ENCODE results near the gene ITGB1BP2.
"Not testable (repeated sequence)": the region's sequence is repeated elsewhere in the genome, so short reads cannot be mapped to it uniquely, and the experiment has no call there.

The ITGB1BP2 gene

DNA sequence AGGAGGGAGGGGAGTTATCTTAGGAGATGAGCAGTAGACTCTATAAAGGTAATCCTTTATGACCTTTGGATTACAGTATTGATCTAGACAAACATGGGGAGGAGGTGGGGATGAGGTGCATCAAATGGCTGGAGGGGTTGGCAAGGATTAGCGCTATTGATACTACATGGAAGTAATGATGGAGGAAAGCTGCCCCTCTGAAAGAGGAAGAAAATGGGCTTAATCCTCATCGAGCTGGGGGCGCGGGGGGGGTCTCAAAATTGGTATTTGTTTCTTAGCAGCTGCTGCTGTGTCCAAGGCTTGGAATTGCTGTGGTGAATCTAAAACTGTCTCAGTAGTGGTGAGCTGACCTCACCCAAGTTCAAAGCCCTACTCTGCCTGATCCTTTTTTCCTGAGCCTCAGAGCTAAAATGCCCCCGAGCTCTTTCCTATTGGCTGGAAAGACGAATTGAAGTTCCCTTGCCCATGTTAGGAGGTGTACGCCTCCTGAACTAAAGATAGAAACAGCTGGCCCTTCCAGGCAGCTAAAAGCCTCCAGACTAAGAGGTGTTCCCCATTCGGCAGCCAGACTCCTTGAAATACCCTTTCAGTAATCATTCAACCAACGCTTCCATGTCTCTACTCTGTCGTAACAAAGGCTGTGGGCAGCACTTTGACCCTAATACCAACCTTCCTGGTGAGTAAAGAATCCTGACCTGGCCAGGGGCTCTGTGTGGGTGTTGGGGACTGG is at the start of gene ITGB1BP2:
ITGB1BP2 (plus strand) TSS at position 556 of the 730 bp plus-strand sequence; CDS start at position 613, 57 bp downstream.
- no peak for DNase-seq

DNA sequence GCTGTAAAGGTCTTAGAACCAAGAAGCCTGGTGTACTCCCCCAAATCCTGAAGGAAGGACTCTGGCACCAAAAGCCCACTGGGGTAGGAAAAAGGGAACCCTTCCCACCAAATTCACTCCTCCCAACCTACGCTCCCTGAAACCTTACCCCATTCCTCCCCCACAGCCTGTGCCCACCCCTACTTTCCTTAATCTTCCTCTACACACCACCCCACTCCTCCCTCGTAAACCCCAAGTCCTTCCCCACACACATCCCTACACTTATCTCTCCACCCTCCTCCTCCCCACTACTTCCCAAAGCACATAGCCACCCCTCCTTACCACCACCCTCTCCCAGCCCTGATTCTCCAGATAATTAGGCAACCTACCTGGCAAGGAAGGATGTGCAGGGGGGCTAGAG is 49.3 kb upstream of the ITGB1BP2 start:
- no peak for DNase-seq

DNA sequence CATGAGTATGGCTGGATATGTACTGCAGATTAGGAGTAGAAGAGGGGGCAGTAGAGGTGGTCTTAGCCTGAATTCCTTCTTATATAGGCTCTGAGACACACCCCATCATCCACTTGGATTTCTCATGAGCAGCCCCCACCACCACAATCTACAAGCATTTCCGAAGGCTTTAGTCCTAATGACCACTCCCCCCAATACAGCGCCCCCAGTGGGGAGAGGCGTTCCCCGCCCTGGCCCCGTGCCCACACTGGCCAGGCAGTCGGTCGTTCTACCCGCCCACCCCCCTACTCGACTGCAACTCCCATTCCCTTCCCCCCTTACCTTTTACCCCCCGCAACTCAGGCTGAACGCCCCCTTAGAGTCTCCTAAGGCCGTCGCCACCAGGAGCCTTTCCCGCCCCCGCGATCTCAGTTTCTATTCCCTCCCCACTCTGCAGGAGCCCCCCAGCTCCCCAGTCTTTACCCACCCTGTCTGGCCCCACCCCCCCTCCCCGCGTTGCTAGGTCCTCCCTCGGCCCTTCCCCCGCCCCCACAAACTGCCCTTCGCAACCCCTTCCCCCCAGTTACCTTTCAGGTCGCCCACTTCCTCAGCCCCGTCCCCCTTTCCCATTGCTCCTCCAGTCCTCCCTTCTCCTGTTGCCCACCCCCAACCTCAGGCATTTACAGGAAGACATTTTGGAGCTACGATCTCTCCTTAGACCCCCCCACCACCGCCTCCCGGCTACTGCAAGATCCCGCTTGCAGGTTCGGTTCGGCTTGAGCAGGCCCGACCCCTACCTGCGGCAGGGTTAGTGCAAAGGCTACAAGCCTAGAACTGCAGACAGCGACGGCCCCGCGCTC is 48.1 kb upstream of the ITGB1BP2 start:
- DNase-seq, result peak; percentile 77

DNA sequence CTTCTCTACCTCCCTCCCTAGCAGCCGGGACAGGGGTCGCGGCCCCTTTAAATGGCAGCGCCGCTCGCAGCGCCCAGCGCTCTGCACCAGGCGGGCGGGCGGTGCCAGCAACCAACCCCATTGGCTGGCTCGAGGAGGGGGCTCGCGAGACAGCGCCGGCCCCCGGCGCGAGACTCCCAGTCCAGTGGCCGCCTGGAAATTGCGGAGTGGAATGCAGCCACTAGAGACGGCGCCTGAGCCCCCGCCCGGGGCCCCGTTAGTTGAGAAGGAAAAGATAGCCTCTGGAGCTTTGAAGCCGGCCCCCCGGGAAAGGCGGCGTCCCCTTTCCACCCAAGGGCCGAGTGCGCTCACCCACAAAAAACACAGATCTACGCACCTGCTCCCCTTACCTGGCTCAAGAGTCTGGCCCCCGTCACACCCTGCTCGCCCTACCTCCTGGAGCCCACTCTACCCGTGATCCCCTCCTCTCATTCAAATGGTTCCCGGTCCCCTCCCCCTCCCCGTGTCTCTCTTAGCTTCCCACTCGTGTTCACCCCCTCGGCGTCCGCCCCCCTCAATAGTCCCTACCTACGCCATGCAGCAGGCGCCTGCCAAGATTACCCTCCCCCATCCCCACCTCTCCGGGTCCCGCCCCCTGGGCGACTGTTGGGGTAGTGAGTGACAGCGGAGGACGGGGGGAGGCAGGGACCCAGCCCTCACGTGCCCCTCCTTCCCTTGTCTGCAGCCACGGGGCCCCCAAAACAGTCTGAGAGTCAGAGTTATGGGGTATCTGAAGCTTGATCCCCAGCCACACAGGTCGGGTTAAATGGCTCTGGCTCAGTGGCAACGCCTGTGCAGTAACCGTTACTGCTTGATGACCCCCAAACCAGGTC is 47.2 kb upstream of the ITGB1BP2 start, which contains the start of gene ZMYM3:
ZMYM3 (minus strand) TSS at position 49 of the 872 bp plus-strand sequence. CDS start 885 bp downstream, outside the sequence.
- DNase-seq, result peak; percentile 91

DNA sequence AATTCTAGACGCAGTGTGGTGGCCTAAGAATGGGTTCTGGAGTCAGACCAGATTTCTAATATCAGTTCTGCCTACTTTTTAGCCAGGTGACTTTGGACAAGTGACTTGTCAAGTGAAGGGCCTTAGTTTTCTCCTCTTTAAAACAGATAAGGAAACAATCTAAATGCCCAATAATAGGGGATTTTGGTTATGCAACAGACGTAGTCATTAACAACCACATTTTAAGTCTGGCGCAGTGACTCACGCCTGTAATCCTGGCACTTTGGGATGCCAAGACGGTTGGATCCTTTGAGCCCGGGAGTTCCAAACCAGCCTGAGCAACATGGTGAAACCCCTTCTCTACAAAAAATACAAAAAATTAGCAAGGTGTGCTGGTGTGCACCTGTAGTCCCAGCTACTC is 45.5 kb upstream of the ITGB1BP2 start:
- DNase-seq, result no peak

DNA sequence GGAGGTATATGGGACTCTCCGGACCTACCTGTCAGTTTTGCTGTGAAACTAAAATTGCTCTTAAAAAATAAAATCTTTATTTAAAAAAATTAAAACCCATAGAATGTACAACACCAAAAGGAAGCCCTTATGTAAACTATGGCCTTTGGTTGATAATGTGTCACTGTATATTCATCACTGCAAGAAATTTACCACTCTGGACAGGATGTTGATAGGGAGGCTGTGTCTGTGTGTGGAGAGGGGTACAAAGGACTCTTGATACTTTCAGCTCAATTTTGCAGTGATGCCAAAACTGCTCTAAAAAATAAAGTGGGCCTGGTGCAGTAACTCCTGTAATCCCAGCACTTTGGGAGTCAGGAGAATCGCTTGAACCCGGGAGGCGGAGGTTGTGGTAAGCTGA is 44.7 kb upstream of the ITGB1BP2 start:
- no peak for DNase-seq

DNA sequence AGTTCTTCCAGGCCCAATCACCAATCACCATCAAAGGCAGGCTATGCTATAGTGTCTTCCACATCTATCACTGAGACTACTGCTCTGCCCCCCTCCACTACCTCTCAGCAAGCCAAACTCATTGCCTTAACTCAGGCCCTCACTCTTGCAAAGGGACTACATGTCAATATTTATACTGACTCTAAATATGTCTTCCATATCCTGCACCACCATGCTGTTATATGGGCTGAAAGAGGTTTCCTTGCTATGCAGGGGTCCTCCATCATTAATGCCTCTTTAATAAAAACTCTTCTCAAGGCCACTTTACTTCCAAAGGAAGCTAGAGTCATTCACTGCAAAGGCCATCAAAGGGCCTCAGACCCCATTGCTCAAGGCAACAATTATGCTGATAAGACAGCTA is 32.9 kb upstream of the ITGB1BP2 start:
- DNase-seq, result not testable (repeated sequence)

DNA sequence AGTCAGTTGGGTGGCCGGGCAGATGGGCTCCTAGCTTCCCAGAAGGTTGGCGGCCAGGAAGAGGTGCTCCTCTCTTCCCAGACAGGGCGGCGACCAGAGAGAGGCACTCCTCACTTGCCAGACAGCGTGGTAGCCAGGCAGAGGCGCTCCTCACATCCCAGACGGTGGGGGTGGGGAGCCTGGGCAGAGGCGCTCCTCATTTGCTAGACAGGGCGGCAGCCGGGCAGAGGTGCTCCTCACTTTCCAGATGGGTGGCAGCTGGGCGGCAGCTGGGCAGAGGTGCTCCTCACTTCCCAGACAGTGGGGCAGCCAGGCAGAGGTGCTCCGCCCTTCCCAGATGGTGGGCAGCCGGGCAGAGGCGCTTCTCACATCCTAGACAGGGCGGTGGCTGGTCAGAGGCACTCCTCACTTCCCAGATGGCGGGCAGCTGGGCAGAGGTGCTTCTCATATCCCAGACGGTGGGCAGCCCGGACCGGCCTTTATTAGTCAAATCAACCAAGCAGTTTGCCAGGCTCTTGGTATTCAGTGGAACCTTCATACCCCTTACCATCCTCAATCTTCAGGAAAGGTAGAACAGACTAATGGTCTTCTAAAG is 31.7 kb upstream of the ITGB1BP2 start:
- DNase-seq, result no peak

DNA sequence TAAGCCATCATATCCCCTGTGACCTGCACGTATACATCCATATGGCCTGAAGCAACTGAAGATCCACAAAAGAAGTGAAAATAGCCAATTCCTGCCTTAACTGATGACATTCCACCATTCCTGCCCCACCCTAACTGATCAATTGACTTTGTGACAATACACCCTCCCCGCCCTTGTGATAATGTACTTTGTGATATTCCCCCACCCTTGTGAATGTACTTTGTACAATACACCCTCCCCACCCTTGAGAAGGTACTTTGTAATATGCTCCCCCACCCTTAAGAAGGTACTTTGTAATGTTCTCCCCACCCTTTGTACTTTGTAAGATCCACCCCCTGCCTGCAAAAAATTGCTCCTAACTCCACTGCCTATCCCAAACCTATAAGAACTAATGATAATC is 29.2 kb upstream of the ITGB1BP2 start:
- DNase-seq, result not testable (repeated sequence)

DNA sequence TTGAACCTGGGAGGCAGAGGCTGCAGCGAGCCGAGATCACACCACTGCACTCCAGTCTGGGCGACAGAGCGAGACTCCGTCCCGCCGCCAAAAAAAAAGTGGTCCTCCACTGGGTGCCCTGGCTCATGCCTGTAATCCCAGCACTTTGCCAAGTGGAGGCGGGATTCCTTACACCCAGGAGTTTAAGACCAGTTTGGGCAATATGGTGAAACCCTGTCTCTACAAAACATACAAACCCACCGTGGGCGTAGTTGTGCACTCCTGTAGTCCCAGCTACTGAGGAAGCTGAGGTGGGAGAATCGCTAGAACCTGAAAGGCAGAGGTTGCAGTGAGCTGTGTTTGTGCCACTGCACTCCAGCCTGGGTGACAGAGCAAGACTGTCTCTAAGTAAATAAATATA is 20.2 kb upstream of the ITGB1BP2 start:
- DNase-seq, result not testable (repeated sequence)

DNA sequence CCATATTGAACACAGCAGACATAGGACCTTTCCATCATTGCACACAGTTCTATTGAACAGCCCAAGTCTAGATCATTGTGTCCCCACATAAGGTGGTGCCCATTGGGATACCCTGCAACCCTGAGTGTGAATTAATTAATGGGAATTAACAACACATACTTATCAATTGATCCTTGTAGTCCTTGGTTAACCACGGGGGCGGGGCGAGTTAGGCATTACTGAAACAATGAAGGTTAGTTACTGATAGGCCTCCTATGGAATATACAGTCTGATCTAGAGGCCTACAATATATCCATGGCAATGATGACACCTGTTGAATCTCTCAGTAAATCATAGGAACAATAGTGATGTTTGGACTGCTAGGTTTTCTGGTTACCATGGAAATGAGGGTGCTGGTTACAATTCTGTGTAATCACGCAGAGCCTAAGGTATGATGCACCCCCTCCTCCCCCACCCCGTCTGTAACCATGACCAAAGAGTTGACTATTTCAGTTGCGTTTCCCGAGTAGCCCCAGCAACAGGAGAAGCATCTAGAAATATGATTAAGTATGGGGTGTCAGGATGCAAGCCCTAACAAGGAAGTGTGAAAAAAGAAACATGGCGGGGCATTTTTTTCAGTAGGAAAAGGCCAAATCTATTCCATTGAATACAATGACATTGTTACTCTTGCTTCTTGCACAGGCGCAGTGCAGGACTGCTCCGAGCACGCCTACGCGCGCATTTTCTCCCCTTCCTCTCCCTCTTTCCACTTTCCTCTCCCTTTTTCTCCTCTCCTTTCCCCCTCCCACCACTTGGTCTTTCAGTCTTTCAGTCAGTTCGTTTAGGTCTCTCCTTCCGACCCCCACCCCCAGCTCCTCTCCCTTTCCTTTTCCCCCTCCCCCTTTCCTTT is 18.8 kb upstream of the ITGB1BP2 start:
- DNase-seq, result peak; percentile 78

DNA sequence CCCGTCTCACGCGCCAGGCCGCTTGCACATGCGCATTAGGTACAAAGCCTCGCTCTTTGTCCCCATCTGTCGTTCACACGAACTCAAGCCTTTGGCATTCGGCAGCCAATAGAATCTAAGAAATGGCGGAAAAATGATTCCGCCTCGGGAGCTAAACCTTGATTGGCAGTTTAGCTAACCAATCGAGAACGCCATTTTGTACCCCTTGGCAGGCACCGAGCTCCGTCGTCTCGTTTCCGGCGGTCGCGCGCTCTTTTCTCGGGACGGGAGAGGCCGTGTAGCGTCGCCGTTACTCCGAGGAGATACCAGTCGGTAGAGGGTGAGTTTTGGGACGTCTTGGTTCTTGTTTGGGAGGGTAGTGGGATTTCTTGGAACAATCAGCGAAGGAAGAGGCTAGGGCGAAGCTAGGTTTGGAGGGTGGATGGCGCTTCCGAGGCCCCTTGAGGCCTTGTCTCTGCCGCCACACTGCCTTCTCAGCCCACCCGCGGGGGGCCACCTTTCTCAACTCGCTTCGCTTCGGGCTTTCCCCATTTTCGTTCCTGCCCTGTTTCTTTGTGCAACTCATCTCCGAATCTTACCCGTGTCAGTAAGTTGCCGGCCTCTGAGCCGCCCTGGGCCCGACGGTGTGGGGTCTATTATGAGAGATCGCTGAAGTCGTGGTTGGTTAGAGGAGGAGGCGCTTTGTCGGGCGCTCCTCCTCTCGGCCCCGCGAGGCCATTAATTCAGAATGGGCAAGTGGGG is 18.0 kb upstream of the ITGB1BP2 start, which contains the start of gene NONO:
NONO (plus strand) TSS at position 233 of the 741 bp plus-strand sequence. CDS start 7,003 bp downstream, outside the sequence.
- DNase-seq, result peak; percentile 92

DNA sequence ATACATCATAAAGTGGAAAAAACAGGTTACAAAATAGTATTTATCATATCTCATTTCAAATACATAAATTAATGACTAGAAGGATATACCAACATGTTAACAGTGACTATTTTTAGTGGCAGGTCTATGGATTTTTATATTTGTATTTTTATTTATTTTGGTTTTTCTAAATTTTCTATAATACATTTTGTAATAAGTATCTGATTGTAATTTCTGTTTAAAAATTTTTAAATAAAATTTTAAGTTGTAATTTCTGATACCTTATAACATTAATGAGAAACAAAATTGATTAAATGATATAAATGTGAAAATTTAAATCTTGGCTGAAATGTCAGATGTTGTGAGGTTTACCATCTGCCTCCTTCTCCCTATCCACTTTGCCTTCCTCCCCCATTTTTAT is 15.6 kb upstream of the ITGB1BP2 start:
- DNase-seq, result no peak

DNA sequence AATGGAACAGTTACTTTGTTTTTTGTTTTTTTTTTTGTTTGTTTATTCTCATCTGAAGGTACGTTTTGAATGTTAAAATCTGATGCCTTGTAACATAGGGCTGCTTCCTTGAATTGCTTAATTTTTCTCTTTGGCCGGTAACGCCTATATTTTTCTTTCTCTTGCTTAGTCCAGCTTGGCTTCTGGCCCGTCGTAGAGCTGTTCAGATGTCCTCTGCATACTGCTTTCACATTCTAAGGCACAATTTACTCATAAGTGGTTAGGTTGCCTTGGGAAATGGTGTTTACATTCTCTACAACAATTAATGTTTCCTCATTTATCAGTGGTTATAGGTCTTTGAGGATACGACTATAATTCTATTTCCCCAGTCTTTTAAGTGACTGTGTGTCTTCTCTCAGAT is 10.2 kb upstream of the ITGB1BP2 start:
- no peak for DNase-seq

DNA sequence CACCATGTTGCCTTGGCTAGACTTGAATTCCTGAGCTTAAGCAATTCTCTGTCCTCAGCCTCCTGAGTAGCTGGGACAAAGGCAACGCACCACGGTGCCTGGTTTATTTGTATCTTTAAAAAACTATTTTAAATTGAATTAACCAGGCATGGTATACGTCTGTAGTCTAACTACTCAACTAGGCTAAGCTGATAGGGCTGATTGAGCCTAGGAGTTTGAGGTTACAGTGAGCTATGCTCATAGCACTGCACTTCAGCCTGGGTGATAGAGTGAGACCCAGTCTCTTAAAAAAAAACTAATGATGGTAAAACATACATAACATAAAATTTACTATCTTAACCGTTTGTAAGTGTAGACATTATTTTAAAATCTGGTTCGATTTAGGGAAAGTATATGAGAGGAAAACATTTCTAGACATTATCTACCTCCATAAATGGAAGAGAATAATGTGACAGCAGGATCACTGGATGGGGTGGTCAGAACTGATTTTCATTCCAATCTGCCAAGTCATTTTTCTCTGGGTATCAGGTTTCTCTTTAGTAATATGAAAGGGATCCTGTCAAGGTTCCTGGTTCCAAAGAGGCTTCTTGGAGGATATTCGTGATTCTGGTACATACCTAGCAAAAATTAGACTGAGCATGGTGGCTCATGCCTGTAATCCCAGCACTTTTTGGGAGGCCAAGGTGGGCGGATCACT is 8.7 kb upstream of the ITGB1BP2 start:
- DNase-seq, result no peak

DNA sequence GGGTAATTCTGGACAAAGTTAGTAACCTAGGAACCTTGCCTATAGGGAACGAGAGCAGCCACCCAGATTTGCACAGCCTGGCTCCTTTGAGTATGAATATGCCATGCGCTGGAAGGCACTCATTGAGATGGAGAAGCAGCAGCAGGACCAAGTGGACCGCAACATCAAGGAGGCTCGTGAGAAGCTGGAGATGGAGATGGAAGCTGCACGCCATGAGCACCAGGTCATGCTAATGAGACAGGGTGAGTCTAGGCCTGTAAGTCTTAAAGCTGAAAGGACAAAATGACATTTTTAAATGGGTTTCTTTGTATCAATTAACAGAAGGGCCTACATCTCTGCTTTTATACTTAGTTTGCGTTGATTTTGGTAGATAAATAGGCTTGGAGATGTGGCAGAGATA is 4.7 kb upstream of the ITGB1BP2 start:
- no peak for DNase-seq

DNA sequence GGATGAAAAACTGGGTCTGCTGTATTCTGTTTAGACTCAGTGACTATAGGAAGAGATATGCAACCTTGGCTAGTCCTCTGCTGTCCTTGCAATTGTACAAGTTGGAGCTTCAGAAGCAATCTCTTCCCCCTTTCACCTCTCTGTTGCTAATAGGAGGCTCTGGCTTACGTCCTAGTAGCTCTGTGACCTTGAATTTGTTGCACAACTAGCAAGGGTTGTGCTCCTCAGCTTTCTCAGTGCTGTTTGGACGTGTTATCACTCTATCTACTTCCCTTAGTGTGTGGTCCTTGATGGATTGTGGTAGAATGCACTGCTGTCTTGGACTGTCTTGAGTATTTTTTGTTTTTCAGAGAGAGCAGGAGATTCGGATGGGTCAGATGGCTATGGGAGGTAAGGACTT is 3.4 kb upstream of the ITGB1BP2 start:
- DNase-seq, result no peak

DNA sequence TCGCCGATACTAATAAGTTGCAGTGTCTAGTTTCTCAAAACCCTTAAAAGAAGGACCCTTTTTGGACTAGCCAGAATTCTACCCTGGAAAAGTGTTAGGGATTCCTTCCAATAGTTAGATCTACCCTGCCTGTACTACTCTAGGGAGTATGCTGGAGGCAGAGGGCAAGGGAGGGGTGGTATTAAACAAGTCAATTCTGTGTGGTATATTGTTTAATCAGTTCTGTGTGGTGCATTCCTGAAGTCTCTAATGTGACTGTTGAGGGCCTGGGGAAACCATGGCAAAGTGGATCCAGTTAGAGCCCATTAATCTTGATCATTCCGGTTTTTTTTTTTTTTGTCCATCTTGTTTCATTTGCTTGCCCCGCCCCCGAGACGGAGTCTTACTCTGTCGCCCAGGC is 1.5 kb upstream of the ITGB1BP2 start:
- not testable (repeated sequence) for DNase-seq

DNA sequence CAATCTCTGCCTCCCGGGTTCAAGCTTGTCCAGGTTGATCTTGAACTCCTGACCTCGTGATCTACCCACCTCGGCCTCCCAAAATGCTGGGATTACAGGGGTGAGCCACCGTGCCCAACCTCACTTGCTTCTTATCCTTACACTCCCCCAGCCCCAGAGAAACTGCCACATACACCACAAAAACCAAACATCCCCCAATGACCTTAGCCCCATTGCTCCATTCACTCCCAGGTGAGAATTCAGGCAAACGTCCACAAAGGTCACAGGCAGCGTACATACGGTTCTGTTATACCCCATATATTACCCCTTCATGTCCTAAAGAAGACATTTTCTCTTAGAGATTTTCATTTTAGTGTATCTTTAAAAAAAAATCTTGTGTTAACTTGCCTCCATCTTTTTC is 1.1 kb upstream of the ITGB1BP2 start:
- DNase-seq, result not testable (repeated sequence)

Data from activated effector memory CD4-positive, alpha-beta T cell treated with anti-CD3 and anti-CD28 coated beads, Interleukin-2, amount 50 U/mL, for 16 hours (primary cell).